WTC11 (cell line): ENCODE measurements around the gene DYNLL1.

ENCODE experiments used
- ATF3 ChIP-seq: sonication (generic); formaldehyde crosslinking; conservative IDR thresholded peaks from 2 replicates; pipeline ENCODE4 v1.8.1; 2022; ENCODE audit warnings: mild to moderate bottlenecking, missing genetic modification reagents
- CTCF ChIP-seq: fragments of 200-600 bp; IDR thresholded peaks from 2 replicates; pipeline ENCODE4 v1.8.0; 2022; ENCODE audit warnings: antibody characterized with exemption
- SP1 ChIP-seq: sonication (generic); formaldehyde crosslinking; conservative IDR thresholded peaks from 2 replicates; pipeline ENCODE4 v1.8.1; 2022; ENCODE audit warnings: missing genetic modification reagents

GRCh38 chr12:120534203-120534702, 38.3 kb downstream of the DYNLL1 start, which contains the start of gene RNF10:
- no peak for TF ChIP-seq ATF3 (CRISPR knock-in tag)
- no peak for TF ChIP-seq CTCF
- TF ChIP-seq SP1 (CRISPR knock-in tag): no peak; the same call in 1 of the 2 replicates
